Mesenchymal stem cell (in vitro differentiated cells and primary cell): ENCODE data around the gene MACROH2A1.

Experiments
- DNase-seq: peaks from one replicate; pipeline ENCODE4 v3.0.0-alpha.2; 2013
- H2AFZ ChIP-seq: one replicate; pipeline ENCODE4 v1.6.1; 2013; ENCODE audit warnings: low read depth, mild to moderate bottlenecking, control low read depth, inconsistent platforms, low read length, moderate library complexity
- H2AK5ac ChIP-seq: 2 replicates; pipeline ENCODE4 v1.6.1; 2013; ENCODE audit warnings: low read length, moderate library complexity, mild to moderate bottlenecking, inconsistent platforms; ENCODE audit not compliant: severe bottlenecking
- H2BK120ac ChIP-seq: one replicate; pipeline ENCODE4 v1.6.1; 2013; ENCODE audit warnings: low read depth, mild to moderate bottlenecking, inconsistent platforms, low read length, moderate library complexity
- H2BK12ac ChIP-seq, 2 experiments: one replicate each; pipeline ENCODE4 v1.6.1; 2013; ENCODE audit warnings: inconsistent platforms in 2 of 2, low read length in 2 of 2, mild to moderate bottlenecking in 2 of 2, moderate library complexity in 2 of 2, control low read depth in 1 of 2
- H2BK15ac ChIP-seq: one replicate; pipeline ENCODE4 v1.6.1; 2013; ENCODE audit warnings: mild to moderate bottlenecking, low read depth, inconsistent platforms; ENCODE audit not compliant: poor library complexity, severe bottlenecking
- H2BK5ac ChIP-seq: 2 replicates; pipeline ENCODE4 v1.6.1; 2013; ENCODE audit warnings: low read depth, mild to moderate bottlenecking, low read length, control low read depth, inconsistent platforms; ENCODE audit not compliant: poor library complexity, severe bottlenecking
- H3K14ac ChIP-seq, 2 experiments: one replicate each; pipeline ENCODE4 v1.6.1; 2013; ENCODE audit warnings: inconsistent platforms in 2 of 2, low read length in 2 of 2, control low read depth in 1 of 2, mild to moderate bottlenecking in 1 of 2, moderate library complexity in 1 of 2
- H3K18ac ChIP-seq, 2 experiments: one replicate each; pipeline ENCODE4 v1.6.1; 2013; ENCODE audit warnings: inconsistent platforms in 2 of 2, low read length in 2 of 2, control low read depth in 1 of 2, low read depth in 1 of 2, mild to moderate bottlenecking in 1 of 2
- H3K23ac ChIP-seq, 2 experiments: one replicate each; pipeline ENCODE4 v1.6.1; 2013; ENCODE audit warnings: inconsistent platforms in 2 of 2, low read length in 2 of 2, mild to moderate bottlenecking in 2 of 2, moderate library complexity in 2 of 2, control low read depth in 1 of 2
- H3K27ac ChIP-seq: 2 replicates; pipeline ENCODE4 v1.5.1; 2013; ENCODE audit warnings: mild to moderate bottlenecking, moderate library complexity, low read length, control low read depth, inconsistent platforms; ENCODE audit not compliant: poor library complexity, severe bottlenecking
- H3K27me3 ChIP-seq, 2 experiments: 2 replicates each; pipeline versions ENCODE4 v1.6.1 to v1.7.0; 2013; ENCODE audit warnings: low read length in 2 of 2, mild to moderate bottlenecking in 2 of 2, moderate library complexity in 2 of 2, control low read depth in 1 of 2, inconsistent platforms in 1 of 2; ENCODE audit not compliant: control insufficient read depth in 1 of 2, insufficient read depth in 1 of 2
- H3K36me3 ChIP-seq, 2 experiments: 2 replicates each; pipeline versions ENCODE4 v1.6.1 to v1.7.0; 2013; ENCODE audit warnings: low read length in 2 of 2, control low read depth in 1 of 2, inconsistent platforms in 1 of 2, low read depth in 1 of 2, mild to moderate bottlenecking in 1 of 2; ENCODE audit not compliant: insufficient read depth in 2 of 2, control insufficient read depth in 1 of 2
- H3K4ac ChIP-seq, 2 experiments: one replicate each; pipeline ENCODE4 v1.6.1; 2013; ENCODE audit warnings: inconsistent platforms in 2 of 2, low read length in 2 of 2, mild to moderate bottlenecking in 2 of 2, moderate library complexity in 2 of 2, control low read depth in 1 of 2, low read depth in 1 of 2
- H3K4me1 ChIP-seq: 2 replicates; pipeline ENCODE4 v1.6.1; 2013; ENCODE audit warnings: low read depth, low read length, control low read depth; ENCODE audit not compliant: control insufficient read depth, insufficient read depth
- H3K4me2 ChIP-seq: 2 replicates; pipeline ENCODE4 v1.6.1; 2013; ENCODE audit warnings: low read length, mild to moderate bottlenecking, inconsistent platforms; ENCODE audit not compliant: poor library complexity, severe bottlenecking
- H3K4me3 ChIP-seq, 2 experiments: 2 replicates each; pipeline versions ENCODE4 v1.5.1 to v1.7.0; 2013; ENCODE audit warnings: low read length in 2 of 2, mild to moderate bottlenecking in 2 of 2, control low read depth in 1 of 2, low read depth in 1 of 2; ENCODE audit not compliant: insufficient read depth in 1 of 2
- H3K79me1 ChIP-seq: replicated peaks from 2 replicates; pipeline ENCODE4 v1.6.1; 2013; ENCODE audit warnings: mild to moderate bottlenecking, control low read depth, low read length, inconsistent platforms; ENCODE audit not compliant: poor library complexity, severe bottlenecking
- H3K9ac ChIP-seq: 2 replicates; pipeline ENCODE4 v1.7.0; 2013; ENCODE audit warnings: mild to moderate bottlenecking, low read length, moderate library complexity
- H3K9me3 ChIP-seq: 2 replicates; pipeline ENCODE4 v1.7.0; 2013; ENCODE audit warnings: mild to moderate bottlenecking, low read length; ENCODE audit not compliant: control insufficient read depth
- H4K8ac ChIP-seq: one replicate; pipeline ENCODE4 v1.6.1; 2013; ENCODE audit warnings: inconsistent platforms, mild to moderate bottlenecking, low read length, moderate library complexity
- H4K91ac ChIP-seq: one replicate; pipeline ENCODE4 v1.6.1; 2013; ENCODE audit warnings: mild to moderate bottlenecking, low read length, inconsistent platforms
- WGBS: methylation state at CpG from one replicate; pipeline ENCODE4 v1.1.7; 2013; ENCODE audit warnings: mixed read lengths; 5-methylcytosine and 5-hydroxymethylcytosine counted together

Gene MACROH2A1

GRCh38 chr5:135341696-135342550, 57.1 kb downstream of the MACROH2A1 start:
- Histone ChIP-seq H3K4me3 (no peak overlapping the region), H4K91ac (no peak overlapping the region), H3K9ac (no peak overlapping the region), H3K79me1 (peaks cover 37% of the 10 kb centered on the region), H2BK120ac (no peak overlapping the region), H2BK15ac (no peak overlapping the region), H3K23ac (no peak overlapping the region), H2BK12ac (no peak overlapping the region), H3K4me1 (peaks cover 2% of the 10 kb centered on the region), H3K36me3 (peaks cover 77 to 100% of the 10 kb centered on the region in 2 experiments), H3K4ac (no peak overlapping the region), H4K8ac (no peak overlapping the region), H3K9me3 (no peaks in the 10 kb centered on the region), H3K4me2 (no peak overlapping the region), H3K18ac (no peak overlapping the region), H3K27ac (no peak overlapping the region), H3K14ac (no peak overlapping the region), H3K27me3 (no peaks in the 10 kb centered on the region), H2AFZ (no peak overlapping the region), H2BK5ac (no peak overlapping the region), H2AK5ac (no peak overlapping the region)
- 97% methylated on average over 7 of the region's 7 CpGs for WGBS
- DNase-seq, result no peak

- no peak overlapping the region for H2AFZ ChIP-seq
- no peaks in the 10 kb centered on the region for H3K27me3 ChIP-seq
- H4K91ac ChIP-seq, result no peak overlapping the region
- H3K23ac ChIP-seq, result no peak overlapping the region
- H3K27ac ChIP-seq, result no peak overlapping the region
- no peak overlapping the region for H2BK15ac ChIP-seq
- WGBS, result over 99% methylated on average over 5 of the region's 5 CpGs
- H2BK120ac ChIP-seq, result no peak overlapping the region
- no peak overlapping the region for H3K4me3 ChIP-seq
- no peak overlapping the region for H2BK12ac ChIP-seq
- H4K8ac ChIP-seq, result no peak overlapping the region
- no peak overlapping the region for H3K9ac ChIP-seq
- no peak overlapping the region for H3K14ac ChIP-seq
- no peak overlapping the region for H3K4me2 ChIP-seq
- DNase-seq, result no peak
- no peak overlapping the region for H2AK5ac ChIP-seq
- H3K18ac ChIP-seq, result no peak overlapping the region
- no peaks in the 10 kb centered on the region for H3K9me3 ChIP-seq
- peaks cover 37% of the 10 kb centered on the region for H3K79me1 ChIP-seq
- H3K36me3 ChIP-seq, result peaks cover 84 to 100% of the 10 kb centered on the region in 2 experiments
- H2BK5ac ChIP-seq, result no peak overlapping the region
- H3K4ac ChIP-seq, result no peak overlapping the region
- H3K4me1 ChIP-seq, result peaks cover 2% of the 10 kb centered on the region
Measured at GRCh38 chr5:135341016-135341666, 57.9 kb downstream of the MACROH2A1 start.

- H4K8ac ChIP-seq, result no peak overlapping the region
- no peak for DNase-seq
- H3K27ac ChIP-seq, result no peak overlapping the region
- no peak overlapping the region for H2AK5ac ChIP-seq
- H3K4ac ChIP-seq, result no peak overlapping the region
- H3K4me1 ChIP-seq, result peaks cover 4% of the 10 kb centered on the region
- no peak overlapping the region for H2AFZ ChIP-seq
- H2BK15ac ChIP-seq, result no peak overlapping the region
- WGBS, result 100% methylated on average over 1 of the region's 2 CpGs
- H3K23ac ChIP-seq, result no peak overlapping the region
- no peak overlapping the region for H2BK120ac ChIP-seq
- H2BK5ac ChIP-seq, result no peak overlapping the region
- H3K36me3 ChIP-seq, result peaks cover 84 to 100% of the 10 kb centered on the region in 2 experiments
- peaks cover 38% of the 10 kb centered on the region for H3K79me1 ChIP-seq
- no peak overlapping the region for H3K4me2 ChIP-seq
- no peak overlapping the region for H2BK12ac ChIP-seq
- H3K27me3 ChIP-seq, result no peaks in the 10 kb centered on the region
- H3K9ac ChIP-seq, result no peak overlapping the region
- no peaks in the 10 kb centered on the region for H3K9me3 ChIP-seq
- H3K18ac ChIP-seq, result no peak overlapping the region
- no peak overlapping the region for H3K4me3 ChIP-seq
- no peak overlapping the region for H3K14ac ChIP-seq
- H4K91ac ChIP-seq, result no peak overlapping the region
Measured at GRCh38 chr5:135340568-135340967, 58.5 kb downstream of the MACROH2A1 start.

GRCh38 chr5:135339623-135340022, 59.4 kb downstream of the MACROH2A1 start:
- no peak overlapping the region for H2BK5ac ChIP-seq
- H4K8ac ChIP-seq, result no peak overlapping the region
- H3K14ac ChIP-seq, result no peak overlapping the region
- H3K9me3 ChIP-seq, result no peaks in the 10 kb centered on the region
- H2BK15ac ChIP-seq, result no peak overlapping the region
- no peak overlapping the region for H3K9ac ChIP-seq
- H3K4me1 ChIP-seq, result peaks cover 8% of the 10 kb centered on the region
- H2AFZ ChIP-seq, result no peak overlapping the region
- H3K4me2 ChIP-seq, result no peak overlapping the region
- H3K36me3 ChIP-seq, result peaks cover 86 to 100% of the 10 kb centered on the region in 2 experiments
- WGBS, result 100% methylated on average over 3 of the region's 4 CpGs
- H2BK120ac ChIP-seq, result no peak overlapping the region
- H3K4ac ChIP-seq, result no peak overlapping the region
- no peak overlapping the region for H3K23ac ChIP-seq
- H3K18ac ChIP-seq, result no peak overlapping the region
- H3K27ac ChIP-seq, result no peak overlapping the region
- H3K27me3 ChIP-seq, result no peaks in the 10 kb centered on the region
- DNase-seq, result no peak
- no peak overlapping the region for H4K91ac ChIP-seq
- H3K4me3 ChIP-seq, result no peak overlapping the region
- H3K79me1 ChIP-seq, result peaks cover 36% of the 10 kb centered on the region
- H2AK5ac ChIP-seq, result no peak overlapping the region
- H2BK12ac ChIP-seq, result no peak overlapping the region
